BLaER1 (cell line): ENCODE measurements around the gene NADK.
"Not testable (repeated sequence)": the region's sequence is repeated elsewhere in the genome, so short reads cannot be mapped to it uniquely, and the experiment has no call there.

ENCODE experiments used
- H3K27ac ChIP-seq: shearing (Covaris generic); formaldehyde crosslinking; 2 replicates; pipeline ENCODE4 v1.8.1; 2022
- H3K27me3 ChIP-seq: shearing (Covaris generic); formaldehyde crosslinking; 2 replicates; pipeline ENCODE4 v1.8.1; 2022
- H3K36me3 ChIP-seq: shearing (Covaris generic); formaldehyde crosslinking; 2 replicates; pipeline ENCODE4 v1.8.1; 2022
- H3K4me1 ChIP-seq: shearing (Covaris generic); formaldehyde crosslinking; 2 replicates; pipeline ENCODE4 v1.8.1; 2022
- H3K4me2 ChIP-seq: shearing (Covaris generic); formaldehyde crosslinking; 2 replicates; pipeline ENCODE4 v1.8.1; 2022
- H3K4me3 ChIP-seq: shearing (Covaris generic); formaldehyde crosslinking; 2 replicates; pipeline ENCODE4 v1.8.1; 2022
- H3K9ac ChIP-seq: shearing (Covaris generic); formaldehyde crosslinking; 2 replicates; pipeline ENCODE4 v1.8.1; 2022
- H3K9me3 ChIP-seq: shearing (Covaris generic); formaldehyde crosslinking; 2 replicates; pipeline ENCODE4 v1.8.1; 2022
- H4K20me1 ChIP-seq: shearing (Covaris generic); formaldehyde crosslinking; 2 replicates; pipeline ENCODE4 v1.8.1; 2022
- Cebpa-rat ChIP-seq: shearing (Covaris generic); IDR thresholded peaks from 2 replicates; pipeline ENCODE4 v1.8.1; 2022

The NADK gene

DNA sequence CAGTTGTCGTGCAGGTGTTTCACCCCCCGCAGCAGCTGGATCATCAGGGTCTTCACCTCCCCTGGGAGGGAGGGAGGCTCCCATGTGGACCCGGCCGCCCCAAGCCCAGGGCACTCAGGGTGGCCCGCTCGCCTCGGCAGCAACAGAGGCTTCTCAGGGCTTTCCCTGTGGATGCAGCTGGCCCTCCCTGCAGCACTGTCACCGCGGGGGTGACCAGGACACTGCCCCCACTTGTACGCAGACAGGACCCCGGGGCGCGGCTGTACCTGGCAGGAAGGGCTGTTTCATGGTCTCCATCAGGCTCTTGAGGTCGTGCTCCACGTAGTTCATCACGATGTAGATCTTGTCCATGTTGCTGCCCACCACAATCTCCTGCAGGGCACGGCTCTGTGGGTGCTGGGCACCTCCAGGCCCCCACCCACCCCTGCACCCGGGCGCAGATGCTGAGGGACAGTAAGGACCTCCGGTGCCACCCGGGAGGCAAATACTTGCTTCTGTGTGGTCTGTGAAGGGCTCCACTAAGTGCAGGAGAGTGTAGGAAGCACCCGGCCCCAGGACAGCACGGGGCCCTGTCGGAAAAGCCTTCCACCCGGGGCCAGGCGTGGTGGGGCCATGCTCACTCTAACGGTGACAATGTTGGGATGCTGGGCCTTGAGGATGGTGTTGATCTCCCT is 73.8 kb downstream of the NADK start:
- not testable (repeated sequence) for H3K4me2 ChIP-seq, H3K27ac ChIP-seq, H3K4me1 ChIP-seq, H4K20me1 ChIP-seq, H3K27me3 ChIP-seq, H3K9me3 ChIP-seq, H3K9ac ChIP-seq, H3K4me3 ChIP-seq
- peaks cover 26% of the 10 kb centered on the region for H3K36me3 ChIP-seq

DNA sequence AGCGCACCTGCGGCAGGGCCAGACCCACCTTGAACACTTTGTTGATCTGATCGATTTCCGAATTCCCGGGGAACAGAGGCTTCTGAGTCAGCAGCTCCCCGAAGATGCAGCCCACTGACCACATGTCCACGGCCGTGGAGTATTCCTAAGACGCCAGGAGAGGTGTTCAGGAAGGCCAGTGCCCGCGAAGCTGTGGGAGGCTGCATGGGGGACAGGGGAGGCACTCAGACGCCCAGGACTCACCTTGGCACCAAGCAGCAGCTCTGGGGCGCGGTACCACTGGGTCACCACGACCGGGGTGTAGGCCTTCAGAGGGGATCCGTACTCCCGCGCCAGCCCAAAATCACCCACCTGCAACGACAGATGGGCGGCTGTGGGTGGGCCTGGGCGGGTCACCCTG is 74.5 kb downstream of the NADK start:
- H3K4me3 ChIP-seq = no peak overlapping the region
- H3K4me1 ChIP-seq = no peaks in the 10 kb centered on the region
- H4K20me1 ChIP-seq = no peaks in the 10 kb centered on the region
- no peaks in the 10 kb centered on the region for H3K27me3 ChIP-seq
- H3K9ac ChIP-seq = no peak overlapping the region
- H3K4me2 ChIP-seq = no peak overlapping the region
- no peak overlapping the region for H3K27ac ChIP-seq
- TF ChIP-seq Cebpa-rat = no peak
- H3K9me3 ChIP-seq = no peaks in the 10 kb centered on the region
- H3K36me3 ChIP-seq = peaks cover 26% of the 10 kb centered on the region

DNA sequence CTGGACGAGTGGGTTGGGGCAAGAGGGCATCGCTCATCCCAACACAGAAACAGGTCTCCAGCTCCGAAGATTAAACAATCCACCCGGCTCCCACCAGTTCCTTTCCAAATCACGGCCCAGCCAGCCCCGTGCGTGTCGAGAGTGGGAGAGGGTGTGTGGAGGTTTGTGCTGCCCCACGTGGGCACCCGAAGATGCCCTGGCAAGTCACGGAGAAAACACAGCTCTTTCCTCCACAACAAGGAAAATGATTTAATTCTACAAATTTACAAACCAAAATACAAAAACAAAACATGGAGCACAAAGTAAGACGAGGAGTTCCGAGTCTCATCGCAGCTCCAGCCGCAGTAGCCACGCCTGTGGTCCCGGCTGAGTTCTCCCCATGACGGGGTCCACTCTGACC is 75.8 kb downstream of the NADK start:
- H4K20me1 ChIP-seq, H3K9ac ChIP-seq, H3K27ac ChIP-seq, H3K4me3 ChIP-seq, H3K9me3 ChIP-seq, H3K4me2 ChIP-seq, H3K27me3 ChIP-seq, H3K4me1 ChIP-seq: not testable (repeated sequence)
- peaks cover 26% of the 10 kb centered on the region for H3K36me3 ChIP-seq
